GM12864 (cell line): ENCODE measurements around the gene CNTN1.

ENCODE experiments used
- DNase-seq: peaks from one replicate; pipeline ENCODE4 v3.0.0-alpha.2; 2011; ENCODE audit warnings: low read depth
- H3K4me3 ChIP-seq: 2 replicates; pipeline ENCODE4 v1.5.1; 2011; ENCODE audit warnings: mild to moderate bottlenecking, low read depth, low read length, control low read depth
- TF ChIP-seq, protein P1 (sequence below): IDR thresholded peaks from 2 replicates; pipeline ENCODE4 v1.5.1; 2011; ENCODE audit warnings: low read depth, mild to moderate bottlenecking, moderate library complexity, low read length, control low read depth, inconsistent platforms; ENCODE audit errors: missing control alignments

CNTN1 gene

DNA sequence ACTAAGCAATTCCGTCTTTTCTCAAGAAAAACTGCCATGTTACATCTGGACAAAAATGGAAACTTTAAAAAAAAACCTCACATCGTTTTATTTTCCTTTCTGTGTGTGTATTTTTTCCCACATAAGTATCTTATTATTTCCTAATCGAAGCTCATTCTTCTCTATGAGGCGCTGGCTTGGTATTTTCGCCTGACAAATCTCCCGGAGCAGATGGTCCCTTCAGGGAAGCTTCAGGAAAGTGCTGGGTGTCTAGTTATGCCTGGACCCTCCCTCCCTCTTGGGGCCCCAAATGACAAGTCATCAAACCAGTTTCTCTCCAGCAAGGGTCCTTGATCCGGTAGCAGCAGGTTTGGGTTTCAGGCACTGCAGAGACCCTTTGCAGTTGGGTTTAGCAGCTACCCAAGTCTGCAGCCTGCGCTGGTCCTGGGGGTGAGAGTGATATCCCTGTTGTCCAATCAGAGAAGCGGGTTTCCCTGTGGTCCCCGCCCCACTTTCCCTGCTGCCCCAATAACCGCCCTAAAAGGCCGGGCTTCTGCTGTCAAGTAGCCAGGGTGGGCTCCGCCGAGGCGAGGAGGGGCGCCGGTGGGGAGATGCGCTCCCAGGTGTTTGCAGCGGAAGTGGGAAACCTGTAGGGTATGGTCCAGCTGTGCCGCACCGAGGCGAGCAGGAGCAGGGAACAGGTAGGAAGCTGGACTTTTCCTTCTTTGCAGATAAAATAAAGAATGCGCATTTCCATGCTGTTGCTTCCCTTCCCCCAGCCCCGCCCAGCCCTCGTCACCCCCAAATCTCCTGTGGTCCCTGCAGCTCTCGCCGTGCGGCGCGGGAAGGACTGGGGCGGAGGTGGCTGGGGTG, at the start of gene CNTN1:
CNTN1 (plus strand) TSS at position 527 of the 852 bp plus-strand sequence.
- no peak for DNase-seq
- TF ChIP-seq, protein P1, sequence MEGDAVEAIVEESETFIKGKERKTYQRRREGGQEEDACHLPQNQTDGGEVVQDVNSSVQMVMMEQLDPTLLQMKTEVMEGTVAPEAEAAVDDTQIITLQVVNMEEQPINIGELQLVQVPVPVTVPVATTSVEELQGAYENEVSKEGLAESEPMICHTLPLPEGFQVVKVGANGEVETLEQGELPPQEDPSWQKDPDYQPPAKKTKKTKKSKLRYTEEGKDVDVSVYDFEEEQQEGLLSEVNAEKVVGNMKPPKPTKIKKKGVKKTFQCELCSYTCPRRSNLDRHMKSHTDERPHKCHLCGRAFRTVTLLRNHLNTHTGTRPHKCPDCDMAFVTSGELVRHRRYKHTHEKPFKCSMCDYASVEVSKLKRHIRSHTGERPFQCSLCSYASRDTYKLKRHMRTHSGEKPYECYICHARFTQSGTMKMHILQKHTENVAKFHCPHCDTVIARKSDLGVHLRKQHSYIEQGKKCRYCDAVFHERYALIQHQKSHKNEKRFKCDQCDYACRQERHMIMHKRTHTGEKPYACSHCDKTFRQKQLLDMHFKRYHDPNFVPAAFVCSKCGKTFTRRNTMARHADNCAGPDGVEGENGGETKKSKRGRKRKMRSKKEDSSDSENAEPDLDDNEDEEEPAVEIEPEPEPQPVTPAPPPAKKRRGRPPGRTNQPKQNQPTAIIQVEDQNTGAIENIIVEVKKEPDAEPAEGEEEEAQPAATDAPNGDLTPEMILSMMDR: no peak
- no peak within 1 kb of the TSS for H3K4me3 ChIP-seq

DNA sequence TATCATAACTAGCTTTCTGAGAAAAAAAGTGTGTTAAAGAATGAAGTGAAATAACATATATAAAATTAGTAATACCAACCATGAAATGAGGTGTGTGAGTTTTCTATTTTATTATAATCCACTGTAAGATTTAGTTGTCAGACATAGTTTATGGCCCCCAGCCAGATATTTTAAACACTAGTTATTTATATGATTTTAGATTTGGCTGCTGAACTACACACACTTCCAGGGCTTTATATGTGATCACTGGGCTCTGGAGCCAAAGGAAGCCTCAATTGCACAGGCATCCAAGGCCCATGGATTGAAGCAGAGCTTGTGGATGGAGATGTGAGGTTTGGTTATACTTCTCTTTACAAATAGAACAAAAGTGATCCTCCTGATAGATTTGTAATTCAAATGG, 48.7 kb upstream of the CNTN1 start:
- no peak for DNase-seq
- TF ChIP-seq, protein P1: no peak
- H3K4me3 ChIP-seq: no peak overlapping the region

DNA sequence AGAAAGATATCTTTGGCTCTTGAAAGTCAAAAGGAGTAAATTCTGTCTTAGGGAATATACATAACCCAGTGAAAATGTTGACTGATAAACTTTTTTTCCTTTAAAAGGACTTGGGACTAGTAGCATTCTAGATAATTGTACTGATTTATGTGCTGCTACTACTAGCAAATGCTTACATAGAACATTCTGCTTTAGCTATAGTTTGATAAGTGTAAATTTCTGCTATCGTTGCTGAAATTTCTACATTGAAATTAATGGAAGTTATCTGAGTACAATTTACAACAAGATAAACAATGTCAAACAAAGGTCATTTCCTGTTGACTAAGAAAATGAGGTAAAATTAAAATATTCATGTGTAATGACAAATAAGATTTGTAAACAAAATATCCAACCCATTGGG, 48.3 kb upstream of the CNTN1 start:
- TF ChIP-seq, protein P1: no peak
- no peak for DNase-seq
- no peak overlapping the region for H3K4me3 ChIP-seq

DNA sequence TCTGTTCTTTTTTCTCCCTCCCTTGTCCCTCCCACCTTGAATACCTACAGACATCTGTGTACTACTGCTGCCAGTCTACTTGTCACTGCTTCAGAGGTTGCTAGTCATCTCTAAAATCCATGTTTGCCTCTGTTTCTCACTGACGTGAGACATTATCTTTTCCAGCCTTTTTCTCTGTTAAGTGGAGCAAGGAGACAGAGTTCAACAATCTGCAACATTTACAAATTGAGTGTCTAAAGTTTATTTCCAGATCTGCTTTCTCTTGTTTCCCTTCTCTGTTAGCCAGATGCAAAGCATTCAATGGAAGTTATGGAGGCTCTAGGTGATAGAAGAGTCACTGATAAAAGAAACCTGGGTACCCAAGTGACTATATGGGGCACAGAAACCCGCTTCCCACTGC, 47.5 kb upstream of the CNTN1 start:
- DNase-seq: no peak
- TF ChIP-seq, protein P1: no peak
- H3K4me3 ChIP-seq: no peak overlapping the region

DNA sequence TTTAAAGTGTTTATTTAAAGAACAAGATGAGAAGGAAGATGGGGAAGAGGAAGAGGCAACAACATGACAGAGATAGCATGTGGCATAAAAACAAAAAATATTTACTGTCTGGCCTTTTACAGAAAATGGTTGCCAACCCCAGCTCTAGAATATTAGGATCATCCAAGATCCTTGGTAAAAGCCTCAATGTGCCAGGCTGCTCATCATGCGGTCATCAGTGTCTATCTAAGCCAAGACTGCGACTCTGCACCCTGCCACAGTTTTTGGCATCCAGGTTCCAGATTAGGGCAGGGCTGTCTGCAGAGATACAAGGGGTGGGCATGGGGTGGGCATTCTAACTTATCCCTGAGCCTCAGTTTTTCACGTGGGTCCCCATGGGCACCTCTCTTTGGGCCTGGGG, 46.9 kb upstream of the CNTN1 start:
- no peak for DNase-seq
- TF ChIP-seq, protein P1: no peak
- no peak overlapping the region for H3K4me3 ChIP-seq

DNA sequence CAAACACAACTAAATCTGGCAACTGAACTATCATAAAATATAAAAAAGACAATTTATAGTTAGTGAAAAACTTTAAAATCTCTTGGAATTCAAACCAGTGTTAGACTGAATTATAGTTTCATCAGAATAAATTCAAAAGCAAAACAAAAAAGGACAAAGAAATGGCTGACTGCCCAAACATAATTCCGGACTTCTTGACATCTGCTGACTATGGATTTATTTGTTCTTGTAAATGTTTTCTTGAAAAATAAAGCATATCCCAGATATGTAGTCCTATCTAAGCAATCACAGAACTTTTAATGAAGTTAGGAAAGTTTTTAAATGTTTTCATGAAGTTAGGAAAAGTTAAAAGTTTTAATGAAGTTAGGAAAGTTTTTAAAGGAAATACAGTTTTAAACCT, 45.8 kb upstream of the CNTN1 start:
- TF ChIP-seq, protein P1: no peak
- no peak for DNase-seq
- no peak overlapping the region for H3K4me3 ChIP-seq

DNA sequence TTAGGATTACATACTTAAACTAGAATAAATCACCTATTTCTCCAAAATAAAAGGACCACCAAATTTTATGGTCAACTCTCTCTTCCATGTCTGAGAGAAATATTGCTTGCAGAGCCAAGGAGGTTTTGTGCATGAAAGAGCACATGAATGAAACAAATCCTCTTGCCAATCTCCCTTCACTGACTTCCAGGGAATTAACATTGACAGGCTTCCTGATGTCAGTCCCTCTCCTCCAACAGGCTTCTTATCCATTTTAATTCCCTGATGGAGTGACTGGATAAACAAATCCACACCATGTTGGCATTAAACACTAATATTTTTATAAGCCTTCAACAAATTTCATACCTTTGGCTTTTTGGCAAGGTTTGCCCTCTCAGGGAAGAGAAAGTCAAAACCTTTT, 45.3 kb upstream of the CNTN1 start:
- TF ChIP-seq, protein P1: no peak
- DNase-seq: no peak
- no peak overlapping the region for H3K4me3 ChIP-seq
